T-cell (primary cell): ENCODE data around the gene CCDC144A. TPM values are rescaled to one million over a fixed set of nuclear protein-coding genes. Genes with fewer than 3 reads are reported as not detected.
"Not testable (repeated sequence)": the region's sequence is repeated elsewhere in the genome, so short reads cannot be mapped to it uniquely, and the experiment has no call there.

Experiments used
- ATAC-seq, 4 experiments: fragments of 200-7000 bp in 3 of 4; fragments of 150-1000 bp in 1 of 4; cut with Tn5 transposase; replicated peaks in 1 of 4; 1 replicate in 3 of 4; 2 replicates in 1 of 4; pipeline ENCODE4 v1.10.0; 2021; ENCODE audit warnings: moderate library complexity in 3 of 4, mild to moderate bottlenecking in 2 of 4, moderate number of reproducible peaks in 1 of 4
- CTCF ChIA-PET, 2 donors: fragments of 300-600 bp; sonication (Branson Sonifier 250); formaldehyde crosslinking; loops; one replicate each; lab custom pipeline; 2022; ENCODE audit warnings: antibody characterized with exemption in 2 of 2; lab: Charles Lee
- POLR2A ChIA-PET, 2 donors: fragments of 300-600 bp; sonication (Branson Sonifier 250); formaldehyde crosslinking; loops; one replicate each; lab custom pipeline; 2022; ENCODE audit warnings: antibody characterized with exemption in 2 of 2; lab: Charles Lee
- DNase-seq, 35 experiments: peaks; one replicate each; pipeline versions ENCODE4 v3.0.0 to v3.0.0-alpha.2; 2013 to 2023
- H3K27ac ChIP-seq: one replicate; pipeline ENCODE4 v1.5.1; 2013; ENCODE audit warnings: low read length
- H3K27me3 ChIP-seq, 2 experiments: replicated peaks in 1 of 2; 1 replicate in 1 of 2; 2 replicates in 1 of 2; pipeline versions ENCODE4 v1.6.1 to v1.7.0; 2013; ENCODE audit warnings: low read length in 1 of 2, mixed read lengths in 1 of 2; ENCODE audit not compliant: control insufficient read depth in 2 of 2, insufficient read depth in 2 of 2; ENCODE audit errors: extremely low read depth in 1 of 2
- H3K36me3 ChIP-seq, 2 donors: 1 replicate in 1 of 2; 2 replicates in 1 of 2; pipeline versions ENCODE4 v1.6.1 to v1.7.0; 2013; ENCODE audit warnings: low read length in 1 of 2; ENCODE audit not compliant: control insufficient read depth in 2 of 2, insufficient read depth in 1 of 2; ENCODE audit errors: extremely low read depth in 1 of 2
- H3K4me1 ChIP-seq, 2 experiments: 1 replicate in 1 of 2; 2 replicates in 1 of 2; pipeline versions ENCODE4 v1.6.1 to v1.7.0; 2013; ENCODE audit warnings: low read length in 2 of 2, mixed read lengths in 1 of 2; ENCODE audit not compliant: insufficient read depth in 2 of 2, control insufficient read depth in 1 of 2; ENCODE audit errors: extremely low read depth in 1 of 2
- H3K4me3 ChIP-seq, 2 donors: 1 replicate in 1 of 2; 2 replicates in 1 of 2; pipeline versions ENCODE4 v1.5.1 to v1.7.0; 2013; ENCODE audit warnings: mild to moderate bottlenecking in 2 of 2, low read length in 1 of 2, moderate library complexity in 1 of 2; ENCODE audit not compliant: control insufficient read depth in 1 of 2; ENCODE audit errors: extremely low read depth in 1 of 2
- H3K9me3 ChIP-seq: 2 replicates; pipeline ENCODE4 v1.7.0; 2013
- H3K27ac Mint-ChIP-seq, 2 donors: one replicate each; pipeline ENCODE4 v1.8.0; 2020 to 2021; ENCODE audit warnings: mild to moderate bottlenecking in 2 of 2, mixed read lengths in 2 of 2
- H3K27me3 Mint-ChIP-seq, 2 donors: one replicate each; pipeline ENCODE4 v1.8.0; 2021 to 2022; ENCODE audit warnings: mixed read lengths in 2 of 2
- H3K36me3 Mint-ChIP-seq: one replicate; pipeline ENCODE4 v1.8.0; 2021; ENCODE audit warnings: mixed read lengths
- H3K4me1 Mint-ChIP-seq, 3 donors: one replicate each; pipeline ENCODE4 v1.8.0; 2020 to 2022; ENCODE audit warnings: mixed read lengths in 3 of 3, mild to moderate bottlenecking in 1 of 3
- H3K4me3 Mint-ChIP-seq, 3 donors: one replicate each; pipeline ENCODE4 v1.8.0; 2020 to 2022; ENCODE audit warnings: mild to moderate bottlenecking in 3 of 3, mixed read lengths in 3 of 3, moderate library complexity in 3 of 3
- H3K9me3 Mint-ChIP-seq, 3 donors: one replicate each; pipeline ENCODE4 v1.8.0; 2020 to 2022; ENCODE audit warnings: mixed read lengths in 3 of 3
- WGBS: methylation state at CpG from one replicate; pipeline ENCODE4 v1.1.5; 2013; ENCODE audit warnings: missing lambda C conversion rate; ENCODE audit not compliant: insufficient coverage; 5-methylcytosine and 5-hydroxymethylcytosine counted together
- total RNA-seq, 35 experiments: library from RNA in 6 of 35; stranded (reverse) in 6 of 35; fragments of 120-200 nt in 1 of 35; gene quantifications; one replicate each; pipeline versions ENCODE4 v1.2.1 to v1.2.4 and lab custom pipeline; 2013 to 2026

CCDC144A gene
- total RNA-seq, 5 donors from 2014 or later (not counting 1 experiment from before 2014, with no cell fraction given), result 0.38 to 22.3 (median 8.0) TPM

- CTCF ChIA-PET, result no interaction called here
These were observed 124.4 kb downstream of the CCDC144A start for GRCh38 chr17:16814439-16814838.

DNA sequence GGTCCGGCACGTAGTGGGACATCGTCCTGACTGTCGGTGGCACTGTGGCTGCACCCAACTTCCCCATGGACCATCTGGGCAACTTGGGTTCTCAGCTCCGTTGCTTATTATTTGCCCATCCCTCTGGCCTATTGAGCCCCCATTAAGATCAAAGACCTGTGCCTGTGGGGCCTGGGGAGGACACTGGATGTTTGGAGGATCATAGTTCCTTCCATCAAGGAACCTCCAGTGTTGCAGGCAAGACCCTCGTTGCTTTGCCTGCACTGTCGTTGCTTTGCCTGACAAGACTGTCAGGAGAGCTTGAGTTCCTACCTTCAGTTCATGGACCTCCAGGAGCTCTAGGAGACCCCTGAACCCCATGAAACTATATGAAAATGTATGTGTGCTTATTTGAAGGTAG, 127.2 kb downstream of the CCDC144A start:
- Mint-ChIP-seq H3K9me3 (no peaks in the 10 kb centered on the region), H3K27me3 (peaks cover 22 to 28% of the 10 kb centered on the region in 2 donors), H3K27ac (no peak overlapping the region), H3K36me3 (no peaks in the 10 kb centered on the region), H3K4me3 (no peak overlapping the region), H3K4me1 (no peaks in the 10 kb centered on the region)
- H3K9me3 ChIP-seq, result no peaks in the 10 kb centered on the region
- 89% methylated on average over 6 of the region's 7 CpGs for WGBS
- no peaks in the 10 kb centered on the region for H3K36me3 ChIP-seq
- CTCF ChIA-PET, result no interaction called here
- POLR2A ChIA-PET, result no interaction called here
- H3K4me3 ChIP-seq, result no peak overlapping the region
- no peak for DNase-seq
- H3K27ac ChIP-seq, result no peak overlapping the region
- H3K27me3 ChIP-seq, result peaks cover 0 to 17% of the 10 kb centered on the region in 2 experiments
- ATAC-seq, result no peak
- no peaks in the 10 kb centered on the region for H3K4me1 ChIP-seq

More at GRCh38 chr17:16814439-16814838, 124.4 kb downstream of the CCDC144A start:
- no peak for ATAC-seq
- no peak overlapping the region for H3K27ac Mint-ChIP-seq
- H3K27me3 Mint-ChIP-seq, result peaks cover 21 to 28% of the 10 kb centered on the region in 2 donors
- Histone ChIP-seq H3K27me3 (peaks cover 0 to 14% of the 10 kb centered on the region in 2 experiments), H3K4me1 (no peaks in the 10 kb centered on the region), H3K9me3 (no peaks in the 10 kb centered on the region), H3K4me3 (no peak overlapping the region), H3K36me3 (no peaks in the 10 kb centered on the region), H3K27ac (no peak overlapping the region)
- no peaks in the 10 kb centered on the region for H3K9me3 Mint-ChIP-seq
- POLR2A ChIA-PET, result no interaction called here
- H3K4me1 Mint-ChIP-seq, result no peaks in the 10 kb centered on the region
- H3K4me3 Mint-ChIP-seq, result no peak overlapping the region
- no peak for DNase-seq
- 93% methylated on average over 6 of the region's 7 CpGs for WGBS
- H3K36me3 Mint-ChIP-seq, result no peaks in the 10 kb centered on the region

GRCh38 chr17:16817940-16818339, 127.9 kb downstream of the CCDC144A start:
- CTCF ChIA-PET, H3K27ac ChIP-seq, ATAC-seq, H3K36me3 Mint-ChIP-seq, H3K4me1 Mint-ChIP-seq, H3K9me3 ChIP-seq, H3K4me1 ChIP-seq, H3K27ac Mint-ChIP-seq, H3K4me3 ChIP-seq, H3K36me3 ChIP-seq, H3K9me3 Mint-ChIP-seq, POLR2A ChIA-PET, H3K4me3 Mint-ChIP-seq, DNase-seq: not testable (repeated sequence)
- peaks cover 22 to 24% of the 10 kb centered on the region in 2 donors for H3K27me3 Mint-ChIP-seq
- H3K27me3 ChIP-seq, result peaks cover 0 to 17% of the 10 kb centered on the region in 2 experiments
- WGBS, result 89% methylated on average over 3 of the region's 7 CpGs

DNA sequence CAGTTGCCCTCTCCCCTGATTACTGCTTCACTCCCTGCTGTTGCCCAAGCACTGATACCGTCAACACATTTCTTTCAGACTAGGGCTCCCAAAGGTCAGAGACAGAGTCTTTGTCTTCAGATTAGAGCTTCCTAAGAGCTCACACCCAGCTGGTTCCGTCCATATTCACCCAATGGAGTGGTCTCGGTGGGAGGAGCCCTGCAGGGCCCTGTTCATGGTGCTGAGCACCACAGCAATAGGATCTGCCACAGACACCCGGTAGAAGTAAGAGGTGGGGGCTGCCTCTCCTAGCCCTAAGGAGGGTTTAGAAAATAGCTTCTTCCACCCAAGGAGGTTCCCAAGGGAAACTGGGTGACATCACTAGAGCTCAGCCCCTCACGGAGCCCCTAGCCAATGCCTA, 128.3 kb downstream of the CCDC144A start:
- POLR2A ChIA-PET, result no interaction called here
- H3K27ac Mint-ChIP-seq, result no peak overlapping the region

DNA sequence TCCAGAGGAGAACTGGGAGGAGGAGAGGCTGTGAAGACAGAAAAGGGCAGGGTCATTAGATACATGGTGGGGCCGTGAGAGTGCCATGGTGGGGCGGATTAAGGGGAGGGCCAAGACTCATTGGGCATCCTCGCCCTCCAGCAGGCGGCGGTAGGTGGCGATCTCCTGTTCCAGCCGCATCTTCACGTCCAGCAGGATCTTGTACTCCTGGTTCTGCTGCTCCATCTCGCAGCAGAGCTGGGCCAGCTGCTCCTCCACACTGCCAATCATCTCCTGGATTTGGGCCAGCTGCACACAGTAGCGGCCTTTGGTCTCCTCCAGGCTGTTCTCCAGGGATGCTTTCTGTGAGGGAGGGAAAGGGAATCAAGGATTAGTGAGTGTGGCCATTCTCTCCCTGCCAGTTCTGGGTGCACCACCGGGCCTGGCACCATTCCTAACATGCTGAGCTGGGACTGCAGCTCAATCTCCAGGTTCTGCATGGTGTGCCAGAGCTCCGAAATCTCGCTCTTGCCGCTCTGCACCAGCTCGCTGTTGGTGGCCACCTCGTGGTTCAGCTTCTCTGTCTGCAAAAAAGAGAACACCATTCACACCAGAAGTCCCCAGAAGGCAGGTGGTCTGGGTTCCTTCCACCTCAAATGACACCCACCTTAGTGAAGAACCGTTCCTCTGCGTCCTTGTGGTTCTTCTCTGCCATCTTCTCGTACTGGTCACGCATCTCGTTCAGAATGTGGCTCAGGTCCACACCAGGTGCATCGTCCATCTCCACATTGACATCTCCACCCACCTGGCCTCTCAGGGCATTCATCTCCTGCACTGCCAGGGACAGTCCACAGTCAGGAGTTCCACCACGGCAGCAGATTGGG, 129.0 kb downstream of the CCDC144A start:
- DNase-seq (no peak), ATAC-seq (no peak)
- CTCF ChIA-PET, result no interaction called here
- peaks cover 0 to 17% of the 10 kb centered on the region in 2 experiments for H3K27me3 ChIP-seq
- POLR2A ChIA-PET, result interaction anchor here in 1 of 2 donors (0.7 kb wide), 1 partner anchor 1604 kb away, joined by 3 read pairs; no protein-coding TSS in a partner anchor
- Mint-ChIP-seq H3K9me3 (no peaks in the 10 kb centered on the region), H3K36me3 (no peaks in the 10 kb centered on the region), H3K27me3 (peaks cover 22 to 23% of the 10 kb centered on the region in 2 donors), H3K4me1 (no peaks in the 10 kb centered on the region), H3K4me3 (no peak overlapping the region), H3K27ac (no peak overlapping the region)
- no peaks in the 10 kb centered on the region for H3K36me3 ChIP-seq
- H3K4me1 ChIP-seq, result no peaks in the 10 kb centered on the region
- no peak overlapping the region for H3K4me3 ChIP-seq
- H3K9me3 ChIP-seq, result no peaks in the 10 kb centered on the region
- no peak overlapping the region for H3K27ac ChIP-seq
- WGBS, result 68% methylated on average over 21 of the region's 23 CpGs

More for the DNA sequence above, 128.3 kb downstream of the CCDC144A start:
- Mint-ChIP-seq H3K9me3 (no peaks in the 10 kb centered on the region), H3K4me3 (no peak overlapping the region), H3K4me1 (no peaks in the 10 kb centered on the region), H3K36me3 (no peaks in the 10 kb centered on the region), H3K27me3 (peaks cover 22 to 23% of the 10 kb centered on the region in 2 donors)
- WGBS, result 90% methylated on average over 2 of the region's 5 CpGs
- H3K4me1 ChIP-seq, result no peaks in the 10 kb centered on the region
- ATAC-seq (no peak), DNase-seq (no peak)
- H3K36me3 ChIP-seq, result no peaks in the 10 kb centered on the region
- no peaks in the 10 kb centered on the region for H3K9me3 ChIP-seq
- CTCF ChIA-PET, result no interaction called here
- no peak overlapping the region for H3K27ac ChIP-seq
- H3K27me3 ChIP-seq, result peaks cover 0 to 17% of the 10 kb centered on the region in 2 experiments
- H3K4me3 ChIP-seq, result no peak overlapping the region

GRCh38 chr17:16820161-16820877, 130.3 kb downstream of the CCDC144A start:
- no peak for DNase-seq
- CTCF ChIA-PET, result no interaction called here
- POLR2A ChIA-PET, result interaction anchor here in 1 of 2 donors (0.7 kb wide), 1 partner anchor 1603 kb away, joined by 3 read pairs; no protein-coding TSS in a partner anchor

More at GRCh38 chr17:16820161-16820877, 130.3 kb downstream of the CCDC144A start:
- Histone ChIP-seq H3K4me1 (no peaks in the 10 kb centered on the region), H3K27me3 (peaks cover 0 to 7% of the 10 kb centered on the region in 2 experiments), H3K27ac (no peak overlapping the region), H3K36me3 (no peaks in the 10 kb centered on the region), H3K9me3 (no peaks in the 10 kb centered on the region), H3K4me3 (no peak overlapping the region)
- ATAC-seq, result no peak
- Mint-ChIP-seq H3K27ac (no peak overlapping the region), H3K9me3 (no peaks in the 10 kb centered on the region), H3K36me3 (no peaks in the 10 kb centered on the region), H3K4me3 (no peak overlapping the region), H3K4me1 (no peaks in the 10 kb centered on the region), H3K27me3 (peaks cover 16 to 20% of the 10 kb centered on the region in 2 donors)
- no CpG with 5 or more reads among the region's 7 CpGs for WGBS
